ENCODE measurements around the gene EFHD1. TPM values are rescaled to one million over a fixed set of nuclear protein-coding genes. Genes with fewer than 3 reads are reported as not detected.

EFHD1 gene
- total RNA-seq, 2 experiments from 2014 or later = 0.78 to 1.1 TPM

- Mint-ChIP-seq H3K27me3 (no peaks in the 10 kb centered on the region), H3K27ac (peak overlapping the region; percentile 26), H3K36me3 (peaks cover 52% of the 10 kb centered on the region), H3K9me3 (peaks cover 4% of the 10 kb centered on the region), H3K4me3 (no peak overlapping the region), H3K4me1 (peaks cover 30% of the 10 kb centered on the region)
- DNase-seq = no peak
These were observed 88.5 kb downstream of the EFHD1 start for GRCh38 chr2:232721882-232722281.

- peaks cover 46% of the 10 kb centered on the region for H3K36me3 Mint-ChIP-seq
- H3K27me3 Mint-ChIP-seq = no peaks in the 10 kb centered on the region
- no peak for DNase-seq
- peak overlapping the region; percentile 27 for H3K27ac Mint-ChIP-seq
- H3K4me1 Mint-ChIP-seq = peaks cover 25% of the 10 kb centered on the region
- peaks cover 4% of the 10 kb centered on the region for H3K9me3 Mint-ChIP-seq
- H3K4me3 Mint-ChIP-seq = no peak overlapping the region
These were observed 89.6 kb downstream of the EFHD1 start for GRCh38 chr2:232723027-232723426.

GRCh38 chr2:232728785-232729184, 95.4 kb downstream of the EFHD1 start:
- Mint-ChIP-seq H3K27ac (no peak overlapping the region), H3K9me3 (no peaks in the 10 kb centered on the region), H3K4me1 (peaks cover 6% of the 10 kb centered on the region), H3K27me3 (no peaks in the 10 kb centered on the region), H3K4me3 (no peak overlapping the region), H3K36me3 (peaks cover 24% of the 10 kb centered on the region)
- DNase-seq = no peak

GRCh38 chr2:232731470-232731869, 98.1 kb downstream of the EFHD1 start:
- Mint-ChIP-seq H3K4me1 (peaks cover 10% of the 10 kb centered on the region), H3K27ac (no peak overlapping the region), H3K9me3 (no peaks in the 10 kb centered on the region), H3K36me3 (peaks cover 20% of the 10 kb centered on the region), H3K27me3 (no peaks in the 10 kb centered on the region), H3K4me3 (no peak overlapping the region)
- DNase-seq = no peak

Other genes with a start within 250 kb of the EFHD1 start
- gene ALPG, start 226.8 kb upstream of the EFHD1 start, total RNA-seq = not detected
- gene ALPI, start 177.5 kb upstream of the EFHD1 start, total RNA-seq = not detected
- under 1 TPM; 0.12 to 0.14 TPM for gene ECEL1, start 145.8 kb upstream of the EFHD1 start, total RNA-seq
- not detected for gene PRSS56, start 113.2 kb upstream of the EFHD1 start, total RNA-seq
- gene CHRND, start 107.4 kb upstream of the EFHD1 start, total RNA-seq = not detected
- not detected for gene CHRNG, start 93.9 kb upstream of the EFHD1 start, total RNA-seq
- 1 to 10 TPM; 6.9 to 7.0 TPM for gene TIGD1, start 83.0 kb upstream of the EFHD1 start, total RNA-seq
- 10 to 100 TPM; 70.1 to 71.8 TPM for gene EIF4E2, start 82.9 kb upstream of the EFHD1 start, total RNA-seq
- gene GIGYF2, start 63.7 kb downstream of the EFHD1 start, total RNA-seq = 10 to 100 TPM; 45.2 to 45.7 TPM
- gene KCNJ13, start 143.0 kb downstream of the EFHD1 start, total RNA-seq = not detected
- 1 to 10 TPM; 1.5 to 2.4 TPM for gene SNORC, start 236.7 kb downstream of the EFHD1 start, total RNA-seq

Measured in activated naive CD8-positive, alpha-beta T cell treated with anti-CD3 and anti-CD28 coated beads for 36 hours (primary cell).